AG04449 (cell line): ENCODE measurements around the gene AGTPBP1.

ENCODE experiments used
- CTCF ChIA-PET: fragments of 350-600 bp; formaldehyde crosslinking; extraction: SDS; loops from one replicate; lab custom pipeline; 2021; ENCODE audit warnings: antibody characterized with exemption; lab: Yijun Ruan, JAX
- POLR2A ChIA-PET: fragments of 400-600, 350-600 bp; formaldehyde crosslinking; extraction: SDS; loops from one replicate; lab custom pipeline; 2020; ENCODE audit warnings: antibody characterized with exemption, inconsistent platforms; lab: Yijun Ruan, JAX
- DNase-seq: peaks from one replicate; pipeline ENCODE4 v3.0.0-alpha.2; 2010; ENCODE audit warnings: low read depth, low spot score
- H3K4me3 ChIP-seq: 2 replicates; pipeline ENCODE4 v1.5.1; 2011; ENCODE audit warnings: low read depth, mild to moderate bottlenecking, control low read depth, low read length
- TF ChIP-seq, protein P1 (sequence below): IDR thresholded peaks from one replicate; pipeline ENCODE4 v1.5.1; 2011; ENCODE audit warnings: mild to moderate bottlenecking, moderate library complexity, low read length, control low read depth, inconsistent platforms; ENCODE audit not compliant: insufficient read depth; ENCODE audit errors: missing control alignments

The AGTPBP1 gene

GRCh38 chr9:85717220-85717619 is 24.5 kb downstream of the AGTPBP1 start:
- ChIA-PET POLR2A (no interaction called here), CTCF (no interaction called here)
- no peak for DNase-seq
- TF ChIP-seq, protein P1, sequence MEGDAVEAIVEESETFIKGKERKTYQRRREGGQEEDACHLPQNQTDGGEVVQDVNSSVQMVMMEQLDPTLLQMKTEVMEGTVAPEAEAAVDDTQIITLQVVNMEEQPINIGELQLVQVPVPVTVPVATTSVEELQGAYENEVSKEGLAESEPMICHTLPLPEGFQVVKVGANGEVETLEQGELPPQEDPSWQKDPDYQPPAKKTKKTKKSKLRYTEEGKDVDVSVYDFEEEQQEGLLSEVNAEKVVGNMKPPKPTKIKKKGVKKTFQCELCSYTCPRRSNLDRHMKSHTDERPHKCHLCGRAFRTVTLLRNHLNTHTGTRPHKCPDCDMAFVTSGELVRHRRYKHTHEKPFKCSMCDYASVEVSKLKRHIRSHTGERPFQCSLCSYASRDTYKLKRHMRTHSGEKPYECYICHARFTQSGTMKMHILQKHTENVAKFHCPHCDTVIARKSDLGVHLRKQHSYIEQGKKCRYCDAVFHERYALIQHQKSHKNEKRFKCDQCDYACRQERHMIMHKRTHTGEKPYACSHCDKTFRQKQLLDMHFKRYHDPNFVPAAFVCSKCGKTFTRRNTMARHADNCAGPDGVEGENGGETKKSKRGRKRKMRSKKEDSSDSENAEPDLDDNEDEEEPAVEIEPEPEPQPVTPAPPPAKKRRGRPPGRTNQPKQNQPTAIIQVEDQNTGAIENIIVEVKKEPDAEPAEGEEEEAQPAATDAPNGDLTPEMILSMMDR, result no peak
- H3K4me3 ChIP-seq, result no peak overlapping the region

DNA sequence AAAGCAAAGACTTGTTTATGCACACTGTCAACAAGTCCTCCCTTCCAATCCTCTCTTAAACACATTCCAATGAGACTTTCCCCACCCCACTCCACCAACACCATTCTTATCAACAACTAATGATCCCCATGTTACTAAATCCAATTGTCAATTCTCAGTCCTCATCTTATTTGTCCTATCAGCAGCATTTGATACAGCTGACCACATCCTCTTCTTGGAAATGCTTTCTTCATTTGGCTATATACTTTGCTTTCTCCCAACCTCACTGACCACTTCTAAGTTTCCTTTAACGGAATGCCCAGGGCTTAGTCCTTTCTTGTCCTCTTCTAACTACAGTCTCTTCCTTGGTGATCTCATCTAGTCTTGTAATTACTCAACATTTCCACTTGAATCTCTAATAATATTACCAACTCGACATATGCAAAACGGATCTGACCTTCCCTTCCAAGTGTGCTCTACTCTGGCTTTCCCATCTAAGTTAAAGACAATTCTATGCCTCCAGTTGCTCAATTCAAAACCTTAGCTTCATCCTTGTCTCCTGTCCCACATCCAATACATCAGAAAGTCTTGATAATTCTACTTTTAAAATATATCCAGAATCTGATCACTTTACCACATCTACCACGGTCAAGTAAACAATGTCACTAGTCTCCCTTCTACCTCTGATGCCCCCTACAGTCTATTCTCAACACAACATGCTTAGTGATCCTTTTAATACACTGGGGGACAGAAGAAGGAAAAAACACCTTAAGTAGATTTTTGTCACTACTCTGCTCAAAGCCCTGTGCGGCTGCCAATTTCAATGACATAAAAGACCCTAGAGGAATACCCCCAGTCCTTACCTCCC is 25.5 kb downstream of the AGTPBP1 start:
- DNase-seq, result no peak
- H3K4me3 ChIP-seq, result no peak overlapping the region
- ChIA-PET CTCF (interaction anchor here (1.0 kb wide), 1 partner anchor 18 kb away, joined by 4 read pairs; no protein-coding TSS in a partner anchor), POLR2A (no interaction called here)
- TF ChIP-seq, protein P1, result no peak

GRCh38 chr9:85715587-85715986 is 26.2 kb downstream of the AGTPBP1 start:
- no peak overlapping the region for H3K4me3 ChIP-seq
- no peak for DNase-seq
- CTCF ChIA-PET, result interaction anchor here (1.0 kb wide), 1 partner anchor 17 kb away, joined by 4 read pairs; no protein-coding TSS in a partner anchor
- TF ChIP-seq, protein P1, result no peak
- POLR2A ChIA-PET, result no interaction called here

GRCh38 chr9:85713897-85714296 is 27.9 kb downstream of the AGTPBP1 start:
- ChIA-PET POLR2A (no interaction called here), CTCF (interaction anchor here (1.0 to 1.2 kb wide), 2 partner anchors 13 to 16 kb away, joined by 3 to 7 read pairs; no protein-coding TSS in a partner anchor)
- TF ChIP-seq, protein P1, result no peak
- no peak overlapping the region for H3K4me3 ChIP-seq
- no peak for DNase-seq

GRCh38 chr9:85704744-85705143 is 37.0 kb downstream of the AGTPBP1 start:
- TF ChIP-seq, protein P1, result no peak
- DNase-seq, result no peak
- no peak overlapping the region for H3K4me3 ChIP-seq
- CTCF ChIA-PET, result no interaction called here
- POLR2A ChIA-PET, result no interaction called here

- no peak overlapping the region for H3K4me3 ChIP-seq
- no peak for DNase-seq
- POLR2A ChIA-PET, result no interaction called here
- CTCF ChIA-PET, result no interaction called here
- TF ChIP-seq, protein P1, result no peak
Observed at GRCh38 chr9:85703398-85703797, 38.4 kb downstream of the AGTPBP1 start.
